Measurements from ENCODE around the gene TLCD2.
A peak's percentile ranks its signal among the peaks of the same experiment; 100 is the strongest.
"Not testable (repeated sequence)": the region's sequence is repeated elsewhere in the genome, so short reads cannot be mapped to it uniquely, and the experiment has no call there.

The TLCD2 gene

GRCh38 chr17:1686086-1686485 is 24.1 kb downstream of the TLCD2 start:
- DNase-seq (ENCODE audit: low spot score), result no peak

- DNase-seq (ENCODE audit: low spot score), result peak; percentile 99
These were observed 25.6 kb downstream of the TLCD2 start, which contains the start of gene PRPF8 for GRCh38 chr17:1684378-1685189. Gene PRPF8 (minus strand): TSS chr17:1684867. CDS start chr17:1684571, 296 bp downstream.

- DNase-seq (ENCODE audit: low spot score), result no peak
These were observed 26.7 kb downstream of the TLCD2 start for GRCh38 chr17:1683459-1683858.

GRCh38 chr17:1676401-1676800 is 33.8 kb downstream of the TLCD2 start:
- DNase-seq (ENCODE audit: low spot score), result no peak

GRCh38 chr17:1673041-1673785 is 37.0 kb downstream of the TLCD2 start:
- no peak for DNase-seq (ENCODE audit: low spot score)

GRCh38 chr17:1663934-1664333 is 46.2 kb downstream of the TLCD2 start:
- not testable (repeated sequence) for DNase-seq (ENCODE audit: low spot score)

- no peak for DNase-seq (ENCODE audit: low spot score)
These were observed 49.1 kb downstream of the TLCD2 start for GRCh38 chr17:1661045-1661444.

GRCh38 chr17:1658100-1658499 is 52.1 kb downstream of the TLCD2 start:
- no peak for DNase-seq (ENCODE audit: low spot score)

- DNase-seq (ENCODE audit: low spot score), result no peak
These were observed 56.4 kb downstream of the TLCD2 start for GRCh38 chr17:1653735-1654134.

- not testable (repeated sequence) for DNase-seq (ENCODE audit: low spot score)
These were observed 57.4 kb downstream of the TLCD2 start for GRCh38 chr17:1652794-1653193.

Measured in iPS-NIHi11 (cell line).